Body of pancreas (tissue), 4 donors: ENCODE measurements around the gene ZNF30.

ENCODE experiments used
- CTCF ChIP-seq, 7 experiments: fragments of 450-650 bp in 4 of 7; fragments of 200-600 bp in 3 of 7; sonication (generic) in 3 of 7; IDR thresholded peaks; one replicate each; pipeline ENCODE4 v1.5.1; 2016 to 2019; ENCODE audit warnings: antibody characterized with exemption in 7 of 7
- POLR2A ChIP-seq, 3 donors: fragments of 450-650 bp; IDR thresholded peaks; one replicate each; pipeline ENCODE4 v1.6.1; 2016; ENCODE audit warnings: antibody characterized with exemption in 3 of 3, mild to moderate bottlenecking in 2 of 3

- TF ChIP-seq CTCF (IDR thresholded peaks at IDR 0.05), result no peak
- no peak for TF ChIP-seq POLR2A (IDR thresholded peaks at IDR 0.05)
Observed at GRCh38 chr19:34984287-34984686, 57.6 kb downstream of the ZNF30 start.
